ENCODE results near the gene GBP1.
"Not testable (repeated sequence)": the region's sequence is repeated elsewhere in the genome, so short reads cannot be mapped to it uniquely, and the experiment has no call there.

GBP1 gene, protein sequence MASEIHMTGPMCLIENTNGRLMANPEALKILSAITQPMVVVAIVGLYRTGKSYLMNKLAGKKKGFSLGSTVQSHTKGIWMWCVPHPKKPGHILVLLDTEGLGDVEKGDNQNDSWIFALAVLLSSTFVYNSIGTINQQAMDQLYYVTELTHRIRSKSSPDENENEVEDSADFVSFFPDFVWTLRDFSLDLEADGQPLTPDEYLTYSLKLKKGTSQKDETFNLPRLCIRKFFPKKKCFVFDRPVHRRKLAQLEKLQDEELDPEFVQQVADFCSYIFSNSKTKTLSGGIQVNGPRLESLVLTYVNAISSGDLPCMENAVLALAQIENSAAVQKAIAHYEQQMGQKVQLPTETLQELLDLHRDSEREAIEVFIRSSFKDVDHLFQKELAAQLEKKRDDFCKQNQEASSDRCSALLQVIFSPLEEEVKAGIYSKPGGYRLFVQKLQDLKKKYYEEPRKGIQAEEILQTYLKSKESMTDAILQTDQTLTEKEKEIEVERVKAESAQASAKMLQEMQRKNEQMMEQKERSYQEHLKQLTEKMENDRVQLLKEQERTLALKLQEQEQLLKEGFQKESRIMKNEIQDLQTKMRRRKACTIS

DNA sequence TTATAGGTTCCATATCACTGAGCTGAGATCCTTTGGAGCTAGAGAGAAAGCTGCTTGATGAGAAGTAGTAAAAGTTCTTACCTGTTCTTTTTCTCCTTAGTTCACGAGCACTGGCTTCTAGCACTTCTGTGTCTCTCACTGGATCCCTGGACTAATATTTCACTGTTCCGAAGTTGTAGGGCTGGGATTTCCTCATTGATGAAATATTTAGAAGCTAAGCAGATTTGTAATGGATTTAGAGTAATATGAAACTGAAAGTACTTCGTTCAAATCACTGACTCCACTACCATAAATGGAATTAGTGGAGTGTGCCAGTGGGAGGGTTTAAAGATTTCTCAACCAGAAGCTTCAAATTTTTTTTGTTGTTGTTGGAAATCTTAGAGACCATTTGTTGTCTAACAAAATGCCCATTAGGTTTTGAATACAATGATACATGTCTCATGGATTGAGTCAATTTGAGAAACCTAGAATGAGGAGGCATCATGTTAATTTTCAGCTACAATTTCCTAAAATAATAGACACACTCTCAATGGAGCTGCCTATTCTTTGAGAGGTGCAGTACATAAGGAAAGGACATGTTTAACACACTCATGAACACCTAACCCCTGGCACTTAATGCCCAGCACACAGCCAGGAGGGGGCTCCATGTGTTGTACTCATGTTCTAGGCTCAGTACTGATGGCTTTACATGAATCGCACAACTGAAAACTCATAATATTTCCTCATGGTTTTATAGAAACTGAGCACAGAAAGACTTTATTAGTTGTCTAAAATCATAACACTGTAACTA is at the start of gene GBP1:
Gene GBP1 (minus strand): TSS at position 130 of the 790 bp plus-strand sequence. CDS start 1,974 bp downstream, outside the sequence.
- DNase-seq (ENCODE audit: low read depth): peak; percentile 65

GRCh38 chr1:89114662-89115061 is 49.7 kb upstream of the GBP1 start:
- no peak for DNase-seq (ENCODE audit: low read depth)

GRCh38 chr1:89112871-89113613 is 48.0 kb upstream of the GBP1 start:
- no peak for DNase-seq (ENCODE audit: low read depth)

DNA sequence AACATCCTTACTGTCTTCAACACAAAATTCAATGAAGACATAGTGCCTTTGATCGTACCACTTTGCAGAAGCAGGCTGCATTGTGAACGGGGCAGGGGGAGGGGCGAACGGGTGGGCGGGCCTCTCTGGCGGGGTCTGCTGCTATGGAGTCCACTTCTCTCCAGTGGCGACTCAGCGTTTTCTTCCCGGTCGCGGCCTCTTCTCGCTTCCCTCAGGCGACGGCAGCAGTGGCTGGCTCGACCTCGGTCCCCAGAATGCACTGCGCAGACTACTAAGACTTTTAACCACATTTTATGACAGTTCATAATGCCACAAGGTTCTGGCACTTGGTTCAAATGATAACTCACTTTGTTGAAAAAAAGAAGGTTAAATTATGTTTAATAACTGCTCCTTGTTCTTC is 39.7 kb upstream of the GBP1 start:
- no peak for DNase-seq (ENCODE audit: low read depth)

DNA sequence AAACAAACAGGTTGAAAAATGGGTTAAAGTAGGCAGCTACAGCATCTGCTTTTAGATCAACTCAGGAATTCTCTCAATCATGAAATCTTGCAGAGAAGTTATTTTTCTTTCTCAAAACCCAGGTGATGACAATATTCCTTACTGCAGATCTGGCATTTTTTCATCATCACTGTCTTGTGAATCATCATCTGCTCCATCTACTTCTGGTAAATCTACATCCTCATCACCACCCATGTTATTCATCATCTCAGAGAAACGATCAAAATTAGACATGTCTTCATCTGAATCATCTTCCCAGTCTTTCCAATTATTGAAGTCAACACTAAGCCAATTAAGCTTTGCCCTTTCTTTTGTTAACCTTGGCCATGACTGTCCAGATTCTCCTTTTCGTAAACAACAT is 39.1 kb upstream of the GBP1 start:
- no peak for DNase-seq (ENCODE audit: low read depth)

GRCh38 chr1:89102021-89102420 is 37.0 kb upstream of the GBP1 start:
- no peak for DNase-seq (ENCODE audit: low read depth)

DNA sequence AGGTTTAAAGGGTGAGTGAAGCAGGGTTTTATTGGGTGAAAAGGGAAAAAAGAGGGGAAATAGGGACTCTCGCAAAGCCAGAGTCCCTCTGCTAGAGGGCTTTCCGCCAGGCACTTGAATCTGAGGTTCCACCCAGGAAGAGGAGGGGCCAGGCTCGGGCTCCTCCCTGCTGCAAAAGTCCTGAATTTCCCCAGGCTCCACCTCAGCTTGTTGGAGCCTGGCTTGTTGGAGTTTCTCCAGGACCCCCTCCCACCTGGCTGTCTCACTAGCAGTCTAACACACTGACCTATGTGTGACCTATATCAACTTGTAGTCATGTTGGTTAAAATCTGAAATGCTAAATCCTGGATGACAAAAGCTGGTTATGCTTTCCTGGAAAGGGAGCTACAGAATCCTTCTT is 35.4 kb upstream of the GBP1 start:
- no peak for DNase-seq (ENCODE audit: low read depth)

- no peak for DNase-seq (ENCODE audit: low read depth)
Observed at GRCh38 chr1:89098857-89099256, 33.8 kb upstream of the GBP1 start.

DNA sequence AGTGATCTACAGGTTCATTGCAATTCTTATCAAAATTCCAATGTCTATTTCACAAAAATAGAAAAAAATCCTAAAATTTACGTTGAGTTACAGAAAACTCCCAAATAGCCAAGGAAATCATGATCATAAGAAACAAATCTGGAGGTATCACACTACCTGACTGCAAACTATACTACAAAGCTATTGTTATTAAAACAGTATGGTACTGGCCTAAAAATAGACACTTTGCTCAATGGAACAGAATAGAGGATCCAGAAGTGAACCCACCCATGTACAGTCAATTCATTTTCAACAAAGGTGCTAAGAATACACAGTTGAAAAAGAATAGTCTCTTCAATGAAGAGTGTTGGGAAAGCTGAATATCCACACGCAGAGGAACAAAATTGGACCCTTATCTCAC is 30.7 kb upstream of the GBP1 start:
- no peak for DNase-seq (ENCODE audit: low read depth)

- no peak for DNase-seq (ENCODE audit: low read depth)
Observed at GRCh38 chr1:89089962-89090361, 25.0 kb upstream of the GBP1 start.

DNA sequence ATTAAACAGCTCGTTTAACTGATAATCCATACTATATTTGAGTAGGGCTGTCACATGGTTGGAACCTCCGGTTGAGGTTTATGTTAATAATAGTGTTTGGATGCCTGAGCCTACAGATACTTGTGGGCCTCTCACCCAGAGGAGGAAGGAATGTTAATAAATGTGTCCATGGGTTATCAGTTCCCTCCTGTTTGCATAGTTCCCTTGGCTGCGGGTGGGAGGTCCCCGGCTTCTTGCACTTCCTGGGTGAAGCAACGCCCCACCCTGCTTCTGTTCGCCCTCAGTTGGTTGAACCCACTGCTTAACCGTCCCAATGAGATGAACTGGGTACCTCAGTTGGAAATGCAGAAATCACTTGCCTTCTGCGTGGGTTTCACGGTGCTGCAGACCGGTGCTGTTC is 23.6 kb upstream of the GBP1 start:
- no peak for DNase-seq (ENCODE audit: low read depth)

GRCh38 chr1:89087241-89087640 is 22.2 kb upstream of the GBP1 start:
- DNase-seq (ENCODE audit: low read depth): no peak

DNA sequence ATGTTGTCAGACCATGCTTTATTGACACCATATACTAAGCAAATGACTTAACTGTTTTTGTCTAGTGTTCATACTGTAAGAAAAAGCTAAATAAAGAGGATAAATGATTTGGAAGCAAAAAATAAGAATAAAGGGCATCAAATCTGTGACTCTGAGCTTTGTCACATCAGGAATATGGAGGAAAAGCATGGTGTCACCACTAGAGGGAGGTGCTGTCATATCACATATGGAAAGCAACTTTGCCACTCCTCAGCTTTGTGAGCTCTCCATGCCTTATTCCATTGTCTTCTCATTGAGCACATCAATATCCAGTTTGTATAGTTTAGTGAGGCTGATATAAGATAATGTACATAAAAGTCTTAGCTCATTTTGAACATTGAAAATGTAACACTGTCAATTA is 20.8 kb upstream of the GBP1 start:
- DNase-seq (ENCODE audit: low read depth): peak; percentile 15

DNA sequence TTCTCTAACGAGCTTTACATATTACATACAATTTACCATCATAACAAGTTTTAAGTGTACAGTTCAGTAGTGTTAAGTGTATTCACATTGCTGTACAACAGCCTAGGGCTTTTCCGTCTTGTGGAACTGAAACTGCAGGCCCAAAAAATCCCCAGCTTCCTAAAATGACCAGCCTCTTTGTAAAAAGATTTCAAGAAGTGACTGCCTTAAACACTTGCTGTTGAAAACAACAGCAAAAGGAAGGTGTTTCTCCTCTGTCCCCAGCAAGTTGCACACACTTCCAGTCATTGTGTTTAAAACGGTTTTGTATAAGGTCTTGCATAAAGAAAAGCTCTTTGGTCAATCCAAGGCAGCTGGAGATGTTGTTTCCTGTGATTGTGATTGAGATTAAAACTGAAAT is 16.0 kb upstream of the GBP1 start:
- DNase-seq (ENCODE audit: low read depth): no peak

DNA sequence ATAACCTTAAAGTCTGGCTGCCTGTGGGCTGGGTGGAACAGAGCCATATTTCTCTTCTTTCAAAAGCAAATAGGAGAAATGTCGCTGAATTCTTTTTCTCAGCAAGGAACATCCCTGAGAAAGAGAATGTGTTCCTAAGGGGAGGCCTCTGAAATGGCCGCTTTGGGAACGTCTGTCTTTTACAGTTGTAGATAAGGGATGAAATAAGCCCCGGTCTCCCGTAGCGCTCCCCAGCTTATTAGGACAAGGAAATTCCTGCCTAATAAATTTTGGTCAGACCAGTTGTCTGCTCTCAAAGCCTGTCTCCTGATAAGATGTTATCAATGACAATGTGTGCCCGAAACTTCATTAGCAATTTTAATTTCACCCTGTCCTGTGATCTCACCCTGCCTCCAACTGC is 15.1 kb upstream of the GBP1 start:
- not testable (repeated sequence) for DNase-seq (ENCODE audit: low read depth)

DNA sequence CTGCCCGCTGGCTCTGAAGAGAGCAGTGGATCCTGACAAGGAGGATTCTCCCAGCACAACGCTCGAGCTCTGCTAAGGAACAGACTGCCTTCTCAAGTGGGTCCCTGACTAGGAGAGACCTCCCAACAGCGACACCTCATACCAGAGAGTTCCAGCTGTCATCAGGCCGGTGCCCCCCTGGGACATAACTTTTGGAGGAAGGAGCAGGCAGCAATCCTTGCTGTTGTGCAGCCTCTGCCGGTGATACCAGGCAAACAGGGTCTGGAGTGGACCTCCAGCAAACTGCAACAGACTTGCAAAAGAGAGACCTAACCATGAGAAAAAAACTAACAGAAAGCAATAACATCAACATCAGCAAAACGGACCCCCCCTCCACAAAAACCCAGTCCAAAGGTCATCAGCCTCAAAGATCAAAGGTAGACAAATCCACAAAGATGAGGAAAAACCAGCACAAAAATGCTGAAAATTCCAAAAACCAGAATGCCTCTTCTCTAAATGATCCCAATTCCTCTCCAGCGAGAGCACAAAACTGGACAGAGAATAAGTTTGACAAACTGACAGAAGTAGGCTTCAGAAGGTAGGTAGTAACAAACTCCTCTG is 7.6 kb upstream of the GBP1 start:
- DNase-seq (ENCODE audit: low read depth): not testable (repeated sequence)

- no peak for DNase-seq (ENCODE audit: low read depth)
Observed at GRCh38 chr1:89070509-89070908, 5.5 kb upstream of the GBP1 start.

DNA sequence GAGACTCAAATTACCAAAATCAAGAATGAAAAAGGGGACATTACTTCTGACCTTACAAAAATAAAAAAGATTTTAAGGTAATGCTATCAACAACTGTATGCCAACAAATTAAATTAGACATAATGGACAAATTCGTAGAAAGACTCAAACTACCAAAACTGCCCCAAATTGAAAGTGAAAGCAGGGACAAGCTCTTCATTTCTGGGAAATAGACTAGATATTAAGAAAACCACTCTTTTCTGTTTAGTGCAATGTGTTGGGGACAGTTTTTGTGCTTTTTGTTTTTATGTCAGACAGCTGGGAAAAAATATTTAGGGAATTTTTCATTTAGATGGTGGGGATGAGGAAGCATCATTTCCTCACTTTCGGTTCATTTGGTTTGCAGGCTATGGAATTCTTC is 4.9 kb upstream of the GBP1 start:
- DNase-seq (ENCODE audit: low read depth): no peak

- DNase-seq (ENCODE audit: low read depth): peak; percentile 57
Observed at GRCh38 chr1:89068291-89068690, 3.3 kb upstream of the GBP1 start.

DNA sequence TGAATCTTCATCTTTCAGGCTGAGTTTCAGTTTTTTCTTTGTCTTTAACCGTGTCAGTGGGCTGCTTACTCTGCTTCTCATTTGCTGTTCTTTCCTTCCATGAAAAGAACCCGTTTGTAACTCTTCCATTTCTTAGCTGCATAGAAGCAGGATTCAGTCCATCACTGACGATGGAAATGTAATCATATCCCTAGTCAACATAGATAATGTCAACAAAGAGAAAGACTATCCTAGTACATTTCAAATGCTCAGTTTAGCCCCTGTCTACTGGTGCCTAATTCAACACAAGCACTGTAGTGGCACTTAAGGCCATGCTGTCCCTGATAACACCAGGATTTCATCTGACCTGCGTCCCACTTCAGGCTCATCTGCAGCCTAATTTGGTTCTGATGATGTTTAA is 376 bp downstream of the GBP1 start:
- no peak for DNase-seq (ENCODE audit: low read depth)

- no peak for DNase-seq (ENCODE audit: low read depth)
Observed at GRCh38 chr1:89063094-89063493, 1.9 kb downstream of the GBP1 start.

DNA sequence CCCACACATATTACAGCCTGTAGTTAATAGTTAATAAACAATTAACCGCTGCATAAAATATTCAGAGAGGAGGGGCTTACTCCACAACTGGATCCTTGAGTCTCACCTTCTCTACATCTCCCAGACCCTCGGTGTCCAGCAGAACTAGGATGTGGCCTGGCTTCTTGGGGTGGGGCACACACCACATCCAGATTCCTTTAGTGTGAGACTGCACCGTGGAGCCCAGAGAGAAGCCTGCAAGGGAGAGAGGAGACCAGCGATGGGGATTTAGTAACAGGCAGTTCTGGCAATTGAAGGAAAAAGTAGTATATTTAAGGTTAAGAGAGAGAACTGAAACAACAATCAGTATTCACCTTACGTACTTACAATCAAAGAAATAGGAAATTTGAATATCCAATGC is 4.9 kb downstream of the GBP1 start:
- DNase-seq (ENCODE audit: low read depth): no peak
